Adrenal gland (tissue), 5 donors: ENCODE data around the gene THAP4.

Source experiments
- POLR2A ChIP-seq, 2 donors: fragments of 450-650 bp; IDR thresholded peaks; one replicate each; pipeline ENCODE4 v1.6.1; 2017; ENCODE audit warnings: antibody characterized with exemption in 2 of 2, mild to moderate bottlenecking in 2 of 2, moderate library complexity in 1 of 2
- TF ChIP-seq, protein P1 (sequence below), 6 experiments: fragments of 450-650 bp in 4 of 6; fragments of 200-600 bp in 2 of 6; sonication (generic) in 1 of 6; IDR thresholded peaks; 1 replicate in 5 of 6; 2 replicates in 1 of 6; pipeline versions ENCODE4 v1.5.1 to v1.8.0; 2016 to 2021; ENCODE audit warnings: antibody characterized with exemption in 6 of 6, mild to moderate bottlenecking in 2 of 6, moderate library complexity in 1 of 6
- donor health status: DM: no; HTN: no; CAD: no.

DNA sequence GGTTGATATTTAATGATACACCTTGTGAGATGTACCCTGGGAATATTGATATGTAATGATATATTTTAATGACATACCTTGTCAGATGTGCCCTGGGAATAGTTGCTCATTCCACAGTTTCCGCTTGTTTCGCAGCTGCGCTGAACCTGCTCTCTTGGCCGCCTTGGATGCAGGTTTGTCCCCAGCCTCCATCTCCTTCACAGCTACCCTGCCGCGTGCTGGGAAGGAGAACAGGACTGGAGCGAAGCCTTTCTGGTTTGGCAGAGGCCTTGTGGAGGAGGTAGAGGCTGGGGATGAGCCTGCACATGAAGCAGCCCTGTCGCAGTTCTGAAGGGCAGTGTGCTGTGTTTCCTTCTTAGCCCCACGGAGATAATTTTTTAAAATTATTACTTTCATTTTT is 15.2 kb upstream of the THAP4 start:
- no peak for TF ChIP-seq POLR2A (IDR thresholded peaks at IDR 0.05)
- TF ChIP-seq, protein P1, sequence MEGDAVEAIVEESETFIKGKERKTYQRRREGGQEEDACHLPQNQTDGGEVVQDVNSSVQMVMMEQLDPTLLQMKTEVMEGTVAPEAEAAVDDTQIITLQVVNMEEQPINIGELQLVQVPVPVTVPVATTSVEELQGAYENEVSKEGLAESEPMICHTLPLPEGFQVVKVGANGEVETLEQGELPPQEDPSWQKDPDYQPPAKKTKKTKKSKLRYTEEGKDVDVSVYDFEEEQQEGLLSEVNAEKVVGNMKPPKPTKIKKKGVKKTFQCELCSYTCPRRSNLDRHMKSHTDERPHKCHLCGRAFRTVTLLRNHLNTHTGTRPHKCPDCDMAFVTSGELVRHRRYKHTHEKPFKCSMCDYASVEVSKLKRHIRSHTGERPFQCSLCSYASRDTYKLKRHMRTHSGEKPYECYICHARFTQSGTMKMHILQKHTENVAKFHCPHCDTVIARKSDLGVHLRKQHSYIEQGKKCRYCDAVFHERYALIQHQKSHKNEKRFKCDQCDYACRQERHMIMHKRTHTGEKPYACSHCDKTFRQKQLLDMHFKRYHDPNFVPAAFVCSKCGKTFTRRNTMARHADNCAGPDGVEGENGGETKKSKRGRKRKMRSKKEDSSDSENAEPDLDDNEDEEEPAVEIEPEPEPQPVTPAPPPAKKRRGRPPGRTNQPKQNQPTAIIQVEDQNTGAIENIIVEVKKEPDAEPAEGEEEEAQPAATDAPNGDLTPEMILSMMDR (IDR thresholded peaks at IDR 0.05), result no peak
